ENCODE measurements around the gene TAF6.

TAF6 gene

DNA sequence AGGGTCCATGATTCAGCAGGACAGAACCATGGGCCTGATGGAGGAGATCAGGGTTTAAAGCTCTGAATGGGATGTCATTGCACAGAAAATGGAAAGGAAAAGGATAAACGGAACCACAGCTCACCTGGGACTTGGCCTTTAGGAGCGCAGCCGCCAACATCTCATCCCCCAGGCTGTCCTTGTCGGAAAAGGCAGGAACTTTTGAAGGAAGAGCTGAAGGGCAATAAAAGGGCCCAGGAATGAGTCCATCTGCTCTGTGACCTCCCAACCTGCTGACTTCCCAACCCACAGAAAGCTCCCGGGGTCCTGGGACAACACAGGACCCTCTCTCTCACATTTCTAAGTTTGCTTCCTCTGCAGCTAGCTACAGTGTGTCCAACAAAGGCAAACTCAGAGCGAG is 43.7 kb downstream of the TAF6 start:
- Histone ChIP-seq H3K27me3 (ENCODE audit: low read length) (no peaks in the 10 kb centered on the region), H3K4me2 (ENCODE audit: low read depth, low read length, poor library complexity, severe bottlenecking) (no peak overlapping the region)

DNA sequence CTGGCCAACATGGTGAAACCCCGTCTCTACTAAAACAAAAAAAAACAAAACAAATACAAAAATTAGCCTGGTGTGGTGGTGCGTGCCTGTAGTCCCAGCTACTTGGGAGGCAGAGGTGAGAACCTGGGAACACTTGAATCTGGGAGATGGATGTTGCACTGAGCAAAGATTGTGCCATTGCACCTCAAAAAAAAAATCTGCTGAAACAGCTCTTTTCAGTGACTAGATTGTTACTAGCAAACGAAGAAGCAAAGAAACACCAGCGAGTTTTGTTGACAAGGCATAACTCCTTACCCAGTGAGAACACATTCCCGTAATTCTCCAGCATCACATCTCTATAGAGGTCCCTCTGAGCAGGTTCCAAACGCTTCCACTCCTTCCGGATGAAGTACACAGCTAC is 44.3 kb downstream of the TAF6 start:
- H3K27ac ChIP-seq (ENCODE audit: low read depth, low read length), result no peak overlapping the region
- H3K9me3 ChIP-seq (ENCODE audit: insufficient read depth, low read length), result peaks cover 23% of the 10 kb centered on the region
- no peak overlapping the region for H3K4me2 ChIP-seq (ENCODE audit: low read depth, low read length, poor library complexity, severe bottlenecking)
- H3K27me3 ChIP-seq (ENCODE audit: low read length), result no peaks in the 10 kb centered on the region
- H3K9ac ChIP-seq (ENCODE audit: low read length), result no peak overlapping the region
- H2AFZ ChIP-seq (ENCODE audit: low read depth, low read length, severe bottlenecking), result no peak overlapping the region
- TF ChIP-seq, protein P1, sequence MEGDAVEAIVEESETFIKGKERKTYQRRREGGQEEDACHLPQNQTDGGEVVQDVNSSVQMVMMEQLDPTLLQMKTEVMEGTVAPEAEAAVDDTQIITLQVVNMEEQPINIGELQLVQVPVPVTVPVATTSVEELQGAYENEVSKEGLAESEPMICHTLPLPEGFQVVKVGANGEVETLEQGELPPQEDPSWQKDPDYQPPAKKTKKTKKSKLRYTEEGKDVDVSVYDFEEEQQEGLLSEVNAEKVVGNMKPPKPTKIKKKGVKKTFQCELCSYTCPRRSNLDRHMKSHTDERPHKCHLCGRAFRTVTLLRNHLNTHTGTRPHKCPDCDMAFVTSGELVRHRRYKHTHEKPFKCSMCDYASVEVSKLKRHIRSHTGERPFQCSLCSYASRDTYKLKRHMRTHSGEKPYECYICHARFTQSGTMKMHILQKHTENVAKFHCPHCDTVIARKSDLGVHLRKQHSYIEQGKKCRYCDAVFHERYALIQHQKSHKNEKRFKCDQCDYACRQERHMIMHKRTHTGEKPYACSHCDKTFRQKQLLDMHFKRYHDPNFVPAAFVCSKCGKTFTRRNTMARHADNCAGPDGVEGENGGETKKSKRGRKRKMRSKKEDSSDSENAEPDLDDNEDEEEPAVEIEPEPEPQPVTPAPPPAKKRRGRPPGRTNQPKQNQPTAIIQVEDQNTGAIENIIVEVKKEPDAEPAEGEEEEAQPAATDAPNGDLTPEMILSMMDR (IDR thresholded peaks at IDR 0.05; ENCODE audit: insufficient read depth, low read length, poor library complexity, severe bottlenecking), result no peak
- TF ChIP-seq EZH2phosphoT487 (conservative IDR thresholded peaks at IDR 0.05; ENCODE audit: low read length), result no peak
- no peaks in the 10 kb centered on the region for H4K20me1 ChIP-seq (ENCODE audit: low read depth, low read length)
- peaks cover 13% of the 10 kb centered on the region for H3K79me2 ChIP-seq (ENCODE audit: insufficient read depth, low read length)
- no peak overlapping the region for H3K4me3 ChIP-seq (ENCODE audit: insufficient read depth, low read length, poor library complexity, severe bottlenecking)
- no peaks in the 10 kb centered on the region for H3K9me2 ChIP-seq (replicated peaks; ENCODE audit: insufficient read depth, low read length)
- H3K36me3 ChIP-seq (ENCODE audit: low read length), result peaks cover 38% of the 10 kb centered on the region
- H3F3A ChIP-seq (ENCODE audit: insufficient read depth), result no peaks in the 10 kb centered on the region

More for the DNA sequence above, 43.7 kb downstream of the TAF6 start:
- Histone ChIP-seq H3K79me2 (ENCODE audit: insufficient read depth, low read length) (peaks cover 19% of the 10 kb centered on the region), H4K20me1 (ENCODE audit: low read depth, low read length) (no peaks in the 10 kb centered on the region), H3K27ac (ENCODE audit: low read depth, low read length) (no peak overlapping the region), H3K36me3 (ENCODE audit: low read length) (peaks cover 34% of the 10 kb centered on the region), H3K9me3 (ENCODE audit: insufficient read depth, low read length) (peaks cover 23% of the 10 kb centered on the region), H3K4me3 (ENCODE audit: insufficient read depth, low read length, poor library complexity, severe bottlenecking) (no peak overlapping the region), H3K9ac (ENCODE audit: low read length) (no peak overlapping the region), H3F3A (ENCODE audit: insufficient read depth) (no peaks in the 10 kb centered on the region), H3K9me2 (replicated peaks; ENCODE audit: insufficient read depth, low read length) (no peaks in the 10 kb centered on the region), H2AFZ (ENCODE audit: low read depth, low read length, severe bottlenecking) (no peak overlapping the region)
- TF ChIP-seq EZH2phosphoT487 (conservative IDR thresholded peaks at IDR 0.05; ENCODE audit: low read length), result no peak
- TF ChIP-seq, protein P1 (IDR thresholded peaks at IDR 0.05; ENCODE audit: insufficient read depth, low read length, poor library complexity, severe bottlenecking), result no peak

DNA sequence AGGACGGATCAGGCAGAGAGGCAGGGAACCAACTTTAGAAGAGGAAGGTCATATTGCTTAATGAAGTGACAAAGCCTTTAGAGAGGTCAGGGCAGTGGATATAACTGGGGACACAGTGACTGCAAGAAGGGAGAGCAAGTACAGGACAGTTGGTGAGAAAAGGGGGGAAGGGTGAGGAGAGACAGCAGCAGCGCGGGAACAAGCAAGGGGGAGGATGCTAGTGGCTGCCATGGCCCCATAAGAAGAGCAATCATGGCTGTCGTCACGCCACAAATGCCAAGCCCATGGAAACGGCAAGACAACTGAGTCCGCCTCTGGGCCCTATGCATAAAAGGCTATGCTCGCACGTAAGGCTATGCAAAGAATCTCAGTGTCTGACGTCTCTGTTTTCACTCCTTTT is 46.7 kb downstream of the TAF6 start:
- Histone ChIP-seq H3K36me3 (ENCODE audit: low read length) (peaks cover 38% of the 10 kb centered on the region), H3K4me2 (ENCODE audit: low read depth, low read length, poor library complexity, severe bottlenecking) (no peak overlapping the region), H3F3A (ENCODE audit: insufficient read depth) (no peaks in the 10 kb centered on the region), H3K27ac (ENCODE audit: low read depth, low read length) (no peak overlapping the region), H3K27me3 (ENCODE audit: low read length) (no peaks in the 10 kb centered on the region), H3K9me2 (replicated peaks; ENCODE audit: insufficient read depth, low read length) (no peaks in the 10 kb centered on the region), H2AFZ (ENCODE audit: low read depth, low read length, severe bottlenecking) (no peak overlapping the region), H3K9ac (ENCODE audit: low read length) (no peak overlapping the region), H4K20me1 (ENCODE audit: low read depth, low read length) (no peaks in the 10 kb centered on the region), H3K9me3 (ENCODE audit: insufficient read depth, low read length) (peaks cover 23% of the 10 kb centered on the region), H3K4me3 (ENCODE audit: insufficient read depth, low read length, poor library complexity, severe bottlenecking) (no peak overlapping the region), H3K79me2 (ENCODE audit: insufficient read depth, low read length) (no peaks in the 10 kb centered on the region; the same call in 1 of the 2 replicates)
- no peak for TF ChIP-seq EZH2phosphoT487 (conservative IDR thresholded peaks at IDR 0.05; ENCODE audit: low read length)

DNA sequence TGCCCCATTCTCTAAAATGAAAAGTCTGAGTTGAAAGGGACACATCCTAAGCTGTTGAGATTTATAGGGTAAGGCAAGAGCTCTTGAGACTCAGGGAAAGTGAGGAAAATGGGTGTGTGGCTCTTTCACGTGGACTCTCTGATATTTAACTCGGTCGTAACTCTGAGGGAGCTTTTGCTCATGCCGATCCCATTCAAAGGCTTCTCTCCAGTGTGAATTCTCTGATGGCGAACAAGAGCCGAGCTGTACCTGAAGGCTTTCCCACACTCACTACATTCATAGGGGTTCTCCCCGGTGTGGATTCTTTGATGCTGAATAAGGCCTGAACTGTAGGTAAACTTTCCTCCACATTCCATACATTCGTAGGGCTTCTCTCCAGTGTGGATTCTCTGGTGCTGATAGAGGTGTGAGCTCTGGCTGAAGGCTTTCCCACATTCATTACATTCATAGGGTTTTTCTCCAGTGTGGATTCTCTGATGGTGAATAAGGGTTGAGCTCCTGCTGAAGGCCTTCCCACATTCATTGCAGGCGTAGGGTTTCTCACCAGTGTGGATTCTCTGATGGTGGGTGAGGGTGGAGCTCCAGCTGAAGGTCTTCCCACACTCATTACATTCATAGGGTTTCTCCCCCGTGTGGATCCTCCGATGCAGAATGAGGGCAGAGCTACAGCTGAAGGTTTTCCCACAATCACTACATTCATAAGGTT is 48.0 kb downstream of the TAF6 start:
- Histone ChIP-seq H3K4me2 (ENCODE audit: low read depth, low read length, poor library complexity, severe bottlenecking) (no peak overlapping the region), H3K9me2 (replicated peaks; ENCODE audit: insufficient read depth, low read length) (no peaks in the 10 kb centered on the region), H2AFZ (ENCODE audit: low read depth, low read length, severe bottlenecking) (no peak overlapping the region), H3K9me3 (ENCODE audit: insufficient read depth, low read length) (peaks cover 23% of the 10 kb centered on the region), H3K79me2 (ENCODE audit: insufficient read depth, low read length) (no peaks in the 10 kb centered on the region), H3F3A (ENCODE audit: insufficient read depth) (no peaks in the 10 kb centered on the region), H3K27ac (ENCODE audit: low read depth, low read length) (no peak overlapping the region), H4K20me1 (ENCODE audit: low read depth, low read length) (no peaks in the 10 kb centered on the region), H3K36me3 (ENCODE audit: low read length) (peaks cover 38% of the 10 kb centered on the region), H3K9ac (ENCODE audit: low read length) (no peak overlapping the region), H3K4me3 (ENCODE audit: insufficient read depth, low read length, poor library complexity, severe bottlenecking) (no peak overlapping the region), H3K27me3 (ENCODE audit: low read length) (no peaks in the 10 kb centered on the region)
- TF ChIP-seq, protein P1 (IDR thresholded peaks at IDR 0.05; ENCODE audit: insufficient read depth, low read length, poor library complexity, severe bottlenecking), result no peak
- no peak for TF ChIP-seq EZH2phosphoT487 (conservative IDR thresholded peaks at IDR 0.05; ENCODE audit: low read length)
